Measurements from ENCODE around the gene APOL1. TPM values are rescaled to one million over a fixed set of nuclear protein-coding genes. Genes with fewer than 3 reads are reported as not detected.
"Not testable (repeated sequence)": the region's sequence is repeated elsewhere in the genome, so short reads cannot be mapped to it uniquely, and the experiment has no call there.

The APOL1 gene
- total RNA-seq, 1 donor from 2014 or later, result 2.5 TPM

DNA sequence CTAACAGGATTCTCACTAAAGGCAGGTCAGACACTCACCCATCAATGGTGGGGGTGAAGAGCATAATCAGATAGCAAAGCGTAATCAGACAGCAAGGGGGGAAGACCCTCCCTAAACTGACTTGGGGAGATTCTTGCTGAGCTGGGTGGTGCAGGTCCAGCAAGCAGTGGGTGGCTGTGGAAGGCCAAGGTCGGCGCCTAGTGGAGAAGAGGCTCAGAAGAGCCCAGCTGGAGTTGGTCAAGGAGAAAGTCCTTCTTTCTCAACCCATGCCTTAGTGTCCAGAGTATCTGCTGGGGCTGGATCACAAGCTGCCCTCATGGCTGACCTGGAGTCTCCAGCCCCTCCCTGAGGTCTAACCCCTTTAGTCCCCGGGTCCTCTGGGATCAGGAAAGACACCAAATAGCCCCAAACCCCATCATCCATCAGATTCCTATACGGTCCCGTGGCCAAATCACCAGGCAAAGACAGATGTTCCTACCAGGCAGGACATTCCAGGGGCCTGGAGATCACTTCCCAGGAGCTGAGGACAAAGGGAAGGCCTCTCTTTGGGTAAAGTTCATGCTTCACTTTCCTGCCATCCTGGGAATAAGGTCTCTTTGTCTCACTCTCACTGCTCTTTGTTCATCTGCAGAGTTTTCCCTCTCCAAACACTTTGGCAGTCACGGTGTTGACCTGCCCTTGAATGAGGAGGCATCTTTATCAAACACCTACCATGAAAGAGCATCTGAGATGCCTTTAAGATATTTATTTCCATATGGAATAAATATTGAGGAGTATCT, 11.1 kb downstream of the APOL1 start:
- not testable (repeated sequence) for H3K9me3 Mint-ChIP-seq (ENCODE audit: unreplicated experiment); H3K4me3 Mint-ChIP-seq (ENCODE audit: unreplicated experiment); H3K36me3 Mint-ChIP-seq (ENCODE audit: low read depth, unreplicated experiment); H3K27me3 Mint-ChIP-seq (ENCODE audit: unreplicated experiment); H3K27ac Mint-ChIP-seq (ENCODE audit: unreplicated experiment); DNase-seq (ENCODE audit: low spot score)
- peaks cover 37% of the 10 kb centered on the region for H3K4me1 Mint-ChIP-seq (ENCODE audit: unreplicated experiment)

DNA sequence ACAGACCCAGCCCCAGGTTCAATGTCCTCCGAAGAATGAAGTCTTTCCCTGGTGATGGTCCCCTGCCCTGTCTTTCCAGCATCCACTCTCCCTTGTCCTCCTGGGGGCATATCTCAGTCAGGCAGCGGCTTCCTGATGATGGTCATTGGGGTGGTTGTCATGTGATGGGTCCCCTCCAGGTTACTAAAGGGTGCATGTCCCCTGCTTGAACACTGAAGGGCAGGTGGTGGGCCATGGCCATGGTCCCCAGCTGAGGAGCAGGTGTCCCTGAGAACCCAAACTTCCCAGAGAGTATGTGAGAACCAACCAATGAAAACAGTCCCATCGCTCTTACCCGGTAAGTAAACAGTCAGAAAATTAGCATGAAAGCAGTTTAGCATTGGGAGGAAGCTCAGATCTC, 14.1 kb downstream of the APOL1 start:
- no peak overlapping the region for H3K4me3 Mint-ChIP-seq (ENCODE audit: unreplicated experiment)
- no peak overlapping the region for H3K27ac Mint-ChIP-seq (ENCODE audit: unreplicated experiment)

DNA sequence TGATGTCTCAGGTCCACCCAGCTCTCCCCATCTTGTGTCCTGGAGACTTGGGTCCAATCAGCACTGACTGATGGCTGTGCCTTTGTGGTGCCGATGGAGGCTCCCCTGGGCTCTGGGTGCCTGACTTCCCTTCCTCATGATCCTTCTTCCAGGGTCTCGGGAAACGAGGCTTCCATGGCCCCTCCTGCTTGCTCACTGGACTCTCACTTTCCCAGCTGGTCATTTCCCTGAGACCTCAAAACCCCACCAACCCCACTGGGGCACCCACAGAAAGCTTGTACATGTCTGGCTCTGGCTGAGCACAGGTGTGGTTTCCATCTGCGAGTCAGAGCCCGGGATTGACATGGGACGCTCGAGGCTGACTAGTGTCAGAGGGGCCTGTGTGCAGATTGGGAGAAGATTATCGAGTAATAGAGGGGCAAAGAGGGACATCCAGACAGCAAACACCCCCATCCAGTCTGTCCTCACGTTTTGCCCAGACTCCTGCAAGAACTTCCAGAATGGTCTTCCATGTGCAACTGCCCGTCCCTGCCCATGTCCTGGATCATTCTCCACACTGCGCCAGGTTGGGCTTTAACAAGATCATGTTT, 15.1 kb downstream of the APOL1 start:
- no peak for DNase-seq (ENCODE audit: low spot score)

More for the DNA sequence above, 14.1 kb downstream of the APOL1 start:
- Mint-ChIP-seq H3K4me1 (ENCODE audit: unreplicated experiment) (peaks cover 8% of the 10 kb centered on the region), H3K36me3 (ENCODE audit: low read depth, unreplicated experiment) (peaks cover 6% of the 10 kb centered on the region), H3K27me3 (ENCODE audit: unreplicated experiment) (peaks cover 5% of the 10 kb centered on the region), H3K9me3 (ENCODE audit: unreplicated experiment) (no peaks in the 10 kb centered on the region)
- DNase-seq (ENCODE audit: low spot score), result no peak
- TF ChIP-seq, protein P1, sequence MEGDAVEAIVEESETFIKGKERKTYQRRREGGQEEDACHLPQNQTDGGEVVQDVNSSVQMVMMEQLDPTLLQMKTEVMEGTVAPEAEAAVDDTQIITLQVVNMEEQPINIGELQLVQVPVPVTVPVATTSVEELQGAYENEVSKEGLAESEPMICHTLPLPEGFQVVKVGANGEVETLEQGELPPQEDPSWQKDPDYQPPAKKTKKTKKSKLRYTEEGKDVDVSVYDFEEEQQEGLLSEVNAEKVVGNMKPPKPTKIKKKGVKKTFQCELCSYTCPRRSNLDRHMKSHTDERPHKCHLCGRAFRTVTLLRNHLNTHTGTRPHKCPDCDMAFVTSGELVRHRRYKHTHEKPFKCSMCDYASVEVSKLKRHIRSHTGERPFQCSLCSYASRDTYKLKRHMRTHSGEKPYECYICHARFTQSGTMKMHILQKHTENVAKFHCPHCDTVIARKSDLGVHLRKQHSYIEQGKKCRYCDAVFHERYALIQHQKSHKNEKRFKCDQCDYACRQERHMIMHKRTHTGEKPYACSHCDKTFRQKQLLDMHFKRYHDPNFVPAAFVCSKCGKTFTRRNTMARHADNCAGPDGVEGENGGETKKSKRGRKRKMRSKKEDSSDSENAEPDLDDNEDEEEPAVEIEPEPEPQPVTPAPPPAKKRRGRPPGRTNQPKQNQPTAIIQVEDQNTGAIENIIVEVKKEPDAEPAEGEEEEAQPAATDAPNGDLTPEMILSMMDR (IDR thresholded peaks at IDR 0.05; ENCODE audit: unreplicated experiment), result no peak

DNA sequence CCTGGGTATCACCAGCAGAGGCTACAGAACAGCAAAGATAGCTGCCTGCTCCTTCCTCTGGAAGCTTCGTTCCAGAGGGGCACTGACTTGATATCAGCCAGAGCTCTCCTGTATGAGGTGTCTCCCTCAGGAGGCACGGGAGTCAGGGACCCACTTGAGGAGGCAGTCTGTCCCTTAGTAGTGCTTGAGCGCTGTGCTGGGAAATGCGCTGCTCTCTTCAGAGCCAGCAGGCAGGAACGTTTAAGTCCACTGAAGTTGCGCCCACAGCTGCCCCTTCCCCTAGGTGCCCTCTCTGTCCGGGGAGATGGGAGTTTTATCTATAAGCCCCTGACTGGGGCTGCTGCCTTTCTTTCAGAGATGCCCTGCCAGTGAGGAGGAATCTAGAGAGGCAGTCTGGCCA, 18.3 kb downstream of the APOL1 start:
- not testable (repeated sequence) for H3K27me3 Mint-ChIP-seq (ENCODE audit: unreplicated experiment); H3K36me3 Mint-ChIP-seq (ENCODE audit: low read depth, unreplicated experiment); H3K4me1 Mint-ChIP-seq (ENCODE audit: unreplicated experiment); DNase-seq (ENCODE audit: low spot score); H3K27ac Mint-ChIP-seq (ENCODE audit: unreplicated experiment); H3K9me3 Mint-ChIP-seq (ENCODE audit: unreplicated experiment); H3K4me3 Mint-ChIP-seq (ENCODE audit: unreplicated experiment)

More for the DNA sequence above, 15.1 kb downstream of the APOL1 start:
- Mint-ChIP-seq H3K4me3 (ENCODE audit: unreplicated experiment) (no peak overlapping the region), H3K9me3 (ENCODE audit: unreplicated experiment) (no peaks in the 10 kb centered on the region), H3K4me1 (ENCODE audit: unreplicated experiment) (peaks cover 8% of the 10 kb centered on the region), H3K36me3 (ENCODE audit: low read depth, unreplicated experiment) (peaks cover 6% of the 10 kb centered on the region), H3K27me3 (ENCODE audit: unreplicated experiment) (peaks cover 2% of the 10 kb centered on the region), H3K27ac (ENCODE audit: unreplicated experiment) (no peak overlapping the region)
- TF ChIP-seq, protein P1 (IDR thresholded peaks at IDR 0.05; ENCODE audit: unreplicated experiment), result no peak

DNA sequence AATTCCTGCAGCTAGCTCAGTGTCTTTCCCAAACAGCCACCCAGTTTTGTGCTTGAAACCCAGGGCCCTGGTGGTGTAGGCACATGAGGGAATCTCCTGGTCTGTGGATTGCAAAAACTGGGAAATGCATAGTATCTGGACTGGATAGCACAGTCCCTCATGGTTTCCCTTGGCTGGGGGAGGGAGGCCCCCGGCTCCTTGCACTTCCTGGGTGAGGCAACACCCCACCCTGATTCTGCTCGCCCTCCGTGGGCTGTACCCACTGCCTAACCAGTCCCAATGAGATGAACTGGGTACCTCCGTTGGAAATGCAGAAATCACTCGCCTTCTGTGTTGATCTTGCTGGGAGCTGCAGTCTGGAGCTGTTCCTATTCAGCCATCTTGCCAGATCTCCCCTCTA, 19.0 kb downstream of the APOL1 start:
- not testable (repeated sequence) for H3K9me3 Mint-ChIP-seq (ENCODE audit: unreplicated experiment)

DNA sequence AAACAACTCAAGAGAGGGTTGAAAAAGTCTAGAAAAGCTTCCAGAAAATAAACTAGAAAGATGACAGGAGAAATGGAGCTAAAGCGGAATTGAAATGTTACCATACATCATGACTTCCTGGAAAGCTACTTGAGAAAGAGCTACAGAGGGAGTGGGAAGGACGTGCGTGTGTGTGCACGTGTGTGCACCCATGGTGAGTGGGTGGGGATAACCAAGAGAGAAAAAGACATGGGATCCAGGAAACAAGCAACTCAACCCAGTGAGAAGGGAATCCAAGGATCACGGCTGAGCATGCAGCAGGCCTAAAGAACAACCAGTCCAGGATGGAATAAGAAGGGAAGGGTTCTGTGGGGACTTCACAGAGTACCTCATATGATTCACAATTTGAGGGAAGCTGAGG, 21.6 kb downstream of the APOL1 start:
- peaks cover 16% of the 10 kb centered on the region for H3K4me1 Mint-ChIP-seq (ENCODE audit: unreplicated experiment)
- peaks cover 8% of the 10 kb centered on the region for H3K27me3 Mint-ChIP-seq (ENCODE audit: unreplicated experiment)
- DNase-seq (ENCODE audit: low spot score), result no peak
- H3K9me3 Mint-ChIP-seq (ENCODE audit: unreplicated experiment), result no peaks in the 10 kb centered on the region
- H3K36me3 Mint-ChIP-seq (ENCODE audit: low read depth, unreplicated experiment), result peaks cover 5% of the 10 kb centered on the region
- H3K27ac Mint-ChIP-seq (ENCODE audit: unreplicated experiment), result no peak overlapping the region
- no peak overlapping the region for H3K4me3 Mint-ChIP-seq (ENCODE audit: unreplicated experiment)
- TF ChIP-seq, protein P1 (IDR thresholded peaks at IDR 0.05; ENCODE audit: unreplicated experiment), result no peak

More for the DNA sequence above, 19.0 kb downstream of the APOL1 start:
- H3K4me1 Mint-ChIP-seq (ENCODE audit: unreplicated experiment); H3K27me3 Mint-ChIP-seq (ENCODE audit: unreplicated experiment); H3K36me3 Mint-ChIP-seq (ENCODE audit: low read depth, unreplicated experiment); H3K27ac Mint-ChIP-seq (ENCODE audit: unreplicated experiment); DNase-seq (ENCODE audit: low spot score); H3K4me3 Mint-ChIP-seq (ENCODE audit: unreplicated experiment): not testable (repeated sequence)
